GM18502 (cell line): ENCODE results near the gene SLCO1B1.

Source experiments
- ATAC-seq: cut with Tn5 transposase; IDR thresholded peaks from one replicate; pipeline ENCODE4 v1.9.1; 2021; ENCODE audit warnings: mild to moderate bottlenecking; ENCODE audit not compliant: unreplicated experiment, poor library complexity

The SLCO1B1 gene

GRCh38 chr12:21220266-21220665, 89.3 kb downstream of the SLCO1B1 start:
- no peak for ATAC-seq

DNA sequence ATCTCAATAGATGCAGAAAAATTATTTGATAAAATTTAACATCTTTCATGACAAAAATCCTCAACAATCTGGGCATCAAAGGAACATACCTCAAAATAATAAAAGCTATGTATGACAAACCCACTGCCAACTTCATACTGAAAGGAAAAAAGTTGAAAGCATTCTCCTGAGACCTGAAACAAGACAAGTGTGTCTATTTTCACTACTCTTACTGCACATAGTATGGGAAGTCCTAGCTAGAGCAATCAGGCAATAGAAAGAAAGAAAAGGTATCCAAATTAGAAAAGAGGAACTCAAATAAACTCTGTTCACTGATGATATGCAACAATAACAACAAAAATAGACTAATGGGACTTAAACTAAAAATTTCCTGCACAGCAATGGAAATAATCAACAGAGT, 90.1 kb downstream of the SLCO1B1 start:
- ATAC-seq, result no peak

GRCh38 chr12:21221778-21222177, 90.8 kb downstream of the SLCO1B1 start:
- ATAC-seq, result peak; percentile 66

DNA sequence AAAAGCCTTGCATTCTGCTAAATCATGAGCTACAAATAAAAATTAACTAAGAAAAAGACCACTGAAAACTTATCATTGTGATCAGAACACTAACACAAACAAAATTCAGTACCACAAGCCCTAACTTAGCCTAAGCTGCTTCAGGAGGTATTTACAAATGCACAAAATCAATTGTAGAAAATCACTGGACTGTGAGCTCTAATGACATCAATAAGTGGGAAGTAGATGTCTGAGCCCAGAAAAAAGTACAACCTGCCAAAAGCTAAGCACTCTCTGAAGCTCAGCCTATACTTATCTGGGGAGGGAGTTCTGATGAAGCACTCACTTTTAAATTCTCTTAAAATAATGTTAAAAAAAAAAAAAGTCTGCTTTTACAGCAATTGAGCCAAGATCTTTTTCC, 92.9 kb downstream of the SLCO1B1 start:
- no peak for ATAC-seq

DNA sequence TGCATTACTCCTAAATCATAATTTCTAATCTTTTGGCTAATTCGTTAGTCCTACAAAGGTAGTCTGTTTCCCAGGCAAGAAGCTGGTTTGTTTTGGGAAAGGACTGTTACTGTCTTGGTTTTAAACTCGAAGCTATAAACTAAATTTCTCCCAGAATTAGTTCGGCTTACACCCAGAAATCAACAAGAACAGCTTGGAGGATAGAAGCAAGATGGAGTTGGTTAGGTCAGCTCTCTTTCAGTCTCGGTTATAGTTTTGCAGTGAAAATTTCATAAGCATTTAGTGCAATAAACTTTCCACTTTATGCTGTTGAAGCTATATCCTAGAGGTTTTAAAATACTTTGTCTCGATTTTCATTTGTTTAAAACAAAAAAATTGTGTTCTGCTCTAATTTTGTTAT, 103.4 kb downstream of the SLCO1B1 start:
- ATAC-seq, result no peak

DNA sequence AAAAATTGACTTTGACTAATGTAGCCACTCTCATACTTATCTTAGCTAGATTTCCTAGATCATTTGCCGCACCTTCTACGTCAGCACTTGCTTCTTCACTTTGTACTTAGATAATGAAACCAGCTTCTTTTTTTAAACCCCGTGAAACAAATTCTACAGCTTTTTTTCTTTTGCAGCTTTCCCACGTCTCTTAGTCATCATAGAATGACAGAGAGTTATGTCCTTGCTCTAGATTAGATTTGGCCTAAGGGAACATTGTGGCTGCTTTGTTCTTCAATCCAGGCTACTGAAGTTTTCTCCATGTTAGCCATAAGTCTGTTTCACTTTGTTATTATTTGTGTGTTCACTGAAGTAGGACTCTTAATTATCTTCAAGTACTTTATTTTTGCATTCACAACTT, 108.9 kb downstream of the SLCO1B1 start:
- ATAC-seq, result no peak

DNA sequence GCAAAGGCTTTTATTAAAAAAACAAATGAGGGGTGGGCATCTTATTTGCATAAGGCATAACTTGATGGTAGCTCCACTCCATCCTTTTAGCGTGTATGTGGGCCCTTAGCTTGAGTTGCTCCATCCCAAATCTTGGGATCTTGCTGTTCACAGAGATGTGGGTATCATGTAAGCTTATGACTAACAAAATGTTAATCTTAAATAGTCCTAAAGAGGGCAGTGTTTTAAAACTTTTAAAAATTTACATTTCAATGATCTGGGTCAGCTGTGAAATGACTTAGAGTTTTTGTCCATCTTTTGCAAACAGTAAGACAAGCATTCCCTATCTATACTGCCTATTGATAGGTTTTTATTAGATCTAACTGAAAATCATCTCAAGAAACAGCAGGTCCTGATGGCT, 117.7 kb downstream of the SLCO1B1 start:
- ATAC-seq, result peak; percentile 55

DNA sequence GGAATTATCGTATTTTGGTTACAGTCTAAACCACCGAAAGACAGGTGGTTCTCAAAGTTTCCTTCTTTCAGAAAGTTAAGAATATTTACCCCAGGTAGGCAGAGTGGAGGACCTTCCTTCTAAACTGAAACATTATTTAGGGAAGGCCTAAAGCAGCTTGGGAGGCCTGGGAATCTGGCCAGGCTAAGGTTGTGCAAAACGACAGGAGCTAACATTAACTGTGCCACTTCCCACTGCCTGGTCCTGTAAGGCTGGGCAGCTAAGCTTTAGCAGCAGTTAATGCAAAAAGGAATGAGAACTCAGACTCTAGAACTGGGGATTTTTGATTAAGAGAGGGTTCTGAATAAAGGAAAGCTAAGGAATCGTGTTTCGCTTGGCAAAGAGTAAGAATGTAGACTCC, 121.1 kb downstream of the SLCO1B1 start:
- no peak for ATAC-seq

GRCh38 chr12:21257172-21257571, 126.2 kb downstream of the SLCO1B1 start:
- no peak for ATAC-seq

DNA sequence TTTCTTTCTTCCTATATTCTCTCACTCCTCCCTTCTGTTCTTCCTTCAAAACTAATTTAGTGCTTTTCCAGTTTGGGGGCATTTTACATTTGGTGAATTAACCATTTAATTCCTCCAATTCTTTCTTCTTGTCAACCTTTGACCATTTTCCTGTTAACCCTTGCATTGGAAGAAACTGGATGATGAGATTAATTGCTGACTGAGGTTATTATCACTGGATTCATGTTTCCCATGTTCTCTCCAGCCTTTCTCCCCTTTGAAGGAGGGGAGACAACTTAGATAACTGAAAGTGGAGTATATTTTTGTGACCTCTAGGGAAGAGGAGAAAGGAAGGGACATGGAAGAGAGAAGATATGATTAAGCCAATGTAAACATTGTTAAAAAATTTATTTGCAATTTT, 133.2 kb downstream of the SLCO1B1 start:
- ATAC-seq, result no peak

GRCh38 chr12:21265932-21266331, 134.9 kb downstream of the SLCO1B1 start:
- ATAC-seq, result no peak

DNA sequence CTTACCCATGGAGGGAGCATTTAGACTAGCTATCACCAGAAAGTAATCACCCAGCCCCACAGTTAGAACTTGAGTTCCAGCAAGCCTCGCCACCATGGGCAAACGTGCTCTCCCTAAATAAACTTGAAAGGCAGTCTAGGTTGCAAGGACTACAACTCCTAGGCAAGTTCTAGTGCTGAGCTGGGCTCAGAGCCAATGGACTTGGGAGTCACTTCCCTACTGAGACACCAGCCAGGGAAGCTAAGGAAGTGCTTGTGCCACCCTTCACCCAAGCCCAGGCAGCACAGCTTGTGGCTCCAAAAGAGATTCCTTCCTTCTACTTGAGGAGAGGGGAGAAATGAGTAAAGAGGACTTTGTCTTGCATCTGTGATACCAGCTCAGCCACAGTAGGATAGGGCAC, 145.8 kb downstream of the SLCO1B1 start:
- no peak for ATAC-seq
